HFFc6 (cell line): Measurements from ENCODE around the gene FHAD1. TPM values are rescaled to one million over a fixed set of nuclear protein-coding genes. Genes with fewer than 3 reads are reported as not detected.
A peak's percentile ranks its signal among the peaks of the same experiment; 100 is the strongest.

Experiments
- DNase-seq: peaks from one replicate; pipeline ENCODE4 v3.0.0-alpha.2; 2018
- H3K27ac Mint-ChIP-seq: 2 replicates; pipeline ENCODE4 v1.8.0; 2020; ENCODE audit warnings: mild to moderate bottlenecking, mixed read lengths
- H3K27me3 Mint-ChIP-seq: 2 replicates; pipeline ENCODE4 v1.8.0; 2021; ENCODE audit warnings: mild to moderate bottlenecking, moderate library complexity, mixed read lengths; ENCODE audit not compliant: insufficient read depth
- H3K36me3 Mint-ChIP-seq: 2 replicates; pipeline ENCODE4 v1.8.0; 2021; ENCODE audit warnings: low read depth, mixed read lengths
- H3K4me1 Mint-ChIP-seq: 2 replicates; pipeline ENCODE4 v1.8.0; 2020; ENCODE audit warnings: low read depth, mixed read lengths
- H3K4me3 Mint-ChIP-seq: 2 replicates; pipeline ENCODE4 v1.8.0; 2020; ENCODE audit warnings: mild to moderate bottlenecking, moderate library complexity, mixed read lengths
- H3K9me3 Mint-ChIP-seq: 2 replicates; pipeline ENCODE4 v1.8.0; 2020; ENCODE audit warnings: mild to moderate bottlenecking, mixed read lengths
- CTCF ChIP-seq: fragments of 200-600 bp; sonication (generic); IDR thresholded peaks from 2 replicates; pipeline ENCODE4 v1.5.0; 2021; ENCODE audit warnings: antibody characterized with exemption, mild to moderate bottlenecking
- total RNA-seq, 6 experiments: library from RNA; stranded (reverse); fragmentation: NEBNext Ultra II Directional; extraction: Animal tissue kit (Norgen Biotek cat#: 25700); gene quantifications; 2 replicates in 1 of 6; 3 replicates in 5 of 6; pipeline ENCODE4 v1.2.3, GENCODE V29; 2021

The FHAD1 gene
- total RNA-seq, 6 experiments from 2014 or later, result 0.16 to 0.25 TPM; not detected in 4

- no peak overlapping the region for H3K27ac Mint-ChIP-seq
- DNase-seq, result no peak
- 0 out of 2 replicates have a peak, but pooled peaks cover 4% of the 10 kb centered on the region for H3K36me3 Mint-ChIP-seq
- no peak for TF ChIP-seq CTCF
- H3K4me3 Mint-ChIP-seq, result no peak overlapping the region
- no peaks in the 10 kb centered on the region; the same call in 1 of the 2 replicates for H3K27me3 Mint-ChIP-seq
- no peaks in the 10 kb centered on the region for H3K9me3 Mint-ChIP-seq
- H3K4me1 Mint-ChIP-seq, result peaks cover 54% of the 10 kb centered on the region
These were observed 104.3 kb downstream of the FHAD1 start for GRCh38 chr1:15351310-15351709.

GRCh38 chr1:15352128-15352957, 105.3 kb downstream of the FHAD1 start:
- Mint-ChIP-seq H3K27ac (peak overlapping the region; percentile 79), H3K36me3 (0 out of 2 replicates have a peak, but pooled peaks cover 4% of the 10 kb centered on the region), H3K9me3 (no peaks in the 10 kb centered on the region), H3K4me3 (peak overlapping the region; percentile 32; the same call in 1 of the 2 replicates), H3K4me1 (peaks cover 64% of the 10 kb centered on the region), H3K27me3 (no peaks in the 10 kb centered on the region; the same call in 1 of the 2 replicates)
- TF ChIP-seq CTCF, result no peak
- DNase-seq, result peak; percentile 73

GRCh38 chr1:15353839-15354579, 107.0 kb downstream of the FHAD1 start:
- H3K36me3 Mint-ChIP-seq, result 0 out of 2 replicates have a peak, but pooled peaks cover 4% of the 10 kb centered on the region
- H3K9me3 Mint-ChIP-seq, result no peaks in the 10 kb centered on the region
- H3K27me3 Mint-ChIP-seq, result no peaks in the 10 kb centered on the region; the same call in 1 of the 2 replicates
- no peak overlapping the region for H3K4me3 Mint-ChIP-seq
- peak overlapping the region; percentile 43 for H3K27ac Mint-ChIP-seq
- H3K4me1 Mint-ChIP-seq, result peaks cover 71% of the 10 kb centered on the region
- DNase-seq, result no peak
- no peak for TF ChIP-seq CTCF

GRCh38 chr1:15354580-15354965, 107.5 kb downstream of the FHAD1 start:
- Mint-ChIP-seq H3K4me3 (no peak overlapping the region), H3K27ac (peak overlapping the region; percentile 43), H3K36me3 (0 out of 2 replicates have a peak, but pooled peaks cover 4% of the 10 kb centered on the region), H3K4me1 (peaks cover 71% of the 10 kb centered on the region), H3K27me3 (no peaks in the 10 kb centered on the region; the same call in 1 of the 2 replicates), H3K9me3 (no peaks in the 10 kb centered on the region)
- DNase-seq, result peak; percentile 66
- no peak for TF ChIP-seq CTCF

DNA sequence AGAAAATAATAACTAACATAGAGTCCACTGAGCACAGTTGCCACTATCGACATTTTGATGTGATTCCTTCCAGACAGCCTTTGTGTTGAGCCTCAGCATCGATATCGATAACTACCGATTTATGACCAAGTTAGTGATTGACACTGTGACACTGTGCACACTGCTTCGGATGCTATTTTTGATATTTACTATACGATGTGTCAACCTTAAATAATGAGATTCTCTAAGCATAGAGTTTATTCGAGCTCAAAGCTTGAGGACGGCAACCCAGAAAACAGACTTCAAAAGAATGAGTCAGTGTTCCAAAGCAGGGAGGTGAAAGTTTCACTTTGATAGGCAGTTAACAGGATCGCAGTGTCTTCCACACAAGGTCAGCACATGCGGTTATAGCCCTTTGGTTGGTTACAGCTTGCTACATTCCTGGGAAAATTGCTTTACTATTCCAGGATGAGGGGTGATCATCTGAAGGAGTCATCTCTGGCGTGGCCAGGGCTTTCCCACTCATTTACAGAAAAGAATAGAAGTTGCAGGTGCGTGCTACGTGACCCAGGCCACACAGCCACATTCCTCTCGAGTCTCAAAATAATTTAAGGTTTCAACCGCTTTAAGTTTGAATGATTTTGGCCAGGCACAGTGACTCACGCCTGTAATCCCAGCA, 109.1 kb downstream of the FHAD1 start:
- peaks cover 65% of the 10 kb centered on the region for H3K4me1 Mint-ChIP-seq
- no peaks in the 10 kb centered on the region for H3K9me3 Mint-ChIP-seq
- H3K4me3 Mint-ChIP-seq, result peak overlapping the region; percentile 63
- peak overlapping the region; percentile 88 for H3K27ac Mint-ChIP-seq
- peak; percentile 78 for DNase-seq
- 0 out of 2 replicates have a peak, but pooled peaks cover 4% of the 10 kb centered on the region for H3K36me3 Mint-ChIP-seq
- TF ChIP-seq CTCF, result no peak
- no peaks in the 10 kb centered on the region; the same call in 1 of the 2 replicates for H3K27me3 Mint-ChIP-seq
